K562 (cell line): ENCODE data around the gene VWA7. TPM values are rescaled to one million over a fixed set of nuclear protein-coding genes. Genes with fewer than 3 reads are reported as not detected.
A peak's percentile ranks its signal among the peaks of the same experiment; 100 is the strongest.

Source experiments
- CBX1 ChIP-seq: sonication (generic); IDR thresholded peaks from 2 replicates; pipeline ENCODE4 v1.6.1; 2016; ENCODE audit warnings: antibody characterized with exemption, low read depth, mild to moderate bottlenecking
- ELF1 ChIP-seq: fragments of 200-800 bp; sonication (Bioruptor generic); IDR thresholded peaks from 2 replicates; pipeline ENCODE4 v1.6.1; 2016; ENCODE audit warnings: missing genetic modification characterization, missing compliant biosample characterization
- ETV6 ChIP-seq, 3 experiments: fragments of 150-350 bp in 1 of 3; sonication (generic) in 1 of 3; formaldehyde crosslinking in 1 of 3; IDR thresholded peaks; 2 replicates each; pipeline versions ENCODE4 v1.6.1 to v1.8.0; 2014 to 2022; ENCODE audit warnings: borderline replicate concordance in 2 of 3, low read depth in 2 of 3, antibody characterized with exemption in 1 of 3, low read length in 1 of 3, mild to moderate bottlenecking in 1 of 3, missing genetic modification reagents in 1 of 3
- GATAD2B ChIP-seq: fragments of 450-650 bp; IDR thresholded peaks from 2 replicates; pipeline ENCODE4 v1.6.1; 2017; ENCODE audit warnings: mild to moderate bottlenecking, borderline replicate concordance
- IRF1 ChIP-seq: sonication (generic); formaldehyde crosslinking; IDR thresholded peaks from 2 replicates; pipeline ENCODE4 v1.8.0; 2022; ENCODE audit warnings: missing genetic modification reagents, mild to moderate bottlenecking, borderline replicate concordance
- KLF1 ChIP-seq: fragments of 450-650 bp; IDR thresholded peaks from 2 replicates; pipeline ENCODE4 v1.6.1; 2016; ENCODE audit warnings: missing genetic modification characterization, missing compliant biosample characterization
- LEF1 ChIP-seq: fragments of 450-650 bp; IDR thresholded peaks from 2 replicates; pipeline ENCODE4 v1.6.1; 2016; ENCODE audit warnings: mild to moderate bottlenecking
- RBFOX2 ChIP-seq: fragments of 200-400 bp; formaldehyde crosslinking; IDR thresholded peaks from 2 replicates; pipeline ENCODE4 v1.6.1; 2017; ENCODE audit warnings: low read depth, mild to moderate bottlenecking, low read length, moderate library complexity
- SFPQ ChIP-seq: fragments of 200-400 bp; formaldehyde crosslinking; IDR thresholded peaks from 2 replicates; pipeline ENCODE4 v1.6.1; 2017; ENCODE audit warnings: mild to moderate bottlenecking, low read depth, low read length, moderate library complexity
- TBL1XR1 ChIP-seq, 2 experiments: IDR thresholded peaks; 2 replicates each; pipeline ENCODE4 v1.6.1; 2012; ENCODE audit warnings: improper control_type of control experiment in 2 of 2, low read length in 2 of 2, mild to moderate bottlenecking in 1 of 2
- TCF3 ChIP-seq: sonication (generic); formaldehyde crosslinking; IDR thresholded peaks from 2 replicates; pipeline ENCODE4 v1.4.0; 2020; ENCODE audit warnings: mild to moderate bottlenecking, missing genetic modification reagents
- ZBTB26 ChIP-seq: fragments of 450-650 bp; formaldehyde crosslinking; IDR thresholded peaks from 2 replicates; pipeline ENCODE4 v1.4.0; 2022; ENCODE audit warnings: missing genetic modification characterization
- ZBTB43 ChIP-seq: sonication (generic); formaldehyde crosslinking; IDR thresholded peaks from 2 replicates; pipeline ENCODE4 v1.8.0; 2023; ENCODE audit warnings: mild to moderate bottlenecking, missing genetic modification reagents
- ZBTB7A ChIP-seq: IDR thresholded peaks from 2 replicates; pipeline ENCODE4 v1.6.1; 2011; ENCODE audit warnings: low read depth, mild to moderate bottlenecking, low read length, moderate library complexity, borderline replicate concordance; ENCODE audit not compliant: control insufficient read depth
- ZNF24 ChIP-seq: fragments of 450-650 bp; IDR thresholded peaks from 2 replicates; pipeline ENCODE4 v1.6.1; 2016
- ZNF3 ChIP-seq: fragments of 250-450 bp; sonication (Bioruptor Pico); IDR thresholded peaks from 2 replicates; pipeline ENCODE4 v1.5.0; 2021; ENCODE audit warnings: mild to moderate bottlenecking, moderate library complexity
- ZNF507 ChIP-seq: conservative IDR thresholded peaks from 2 replicates; pipeline ENCODE4 v1.6.1; 2017; ENCODE audit warnings: missing genetic modification characterization, missing compliant biosample characterization
- ZNF740 ChIP-seq, 3 experiments: fragments of 200-800 bp in 1 of 3; sonication (Bioruptor generic) in 1 of 3; sonication (generic) in 1 of 3; formaldehyde crosslinking in 1 of 3; IDR thresholded peaks; 2 replicates each; pipeline versions ENCODE4 v1.6.1 to v1.8.0; 2016 to 2022; ENCODE audit warnings: mild to moderate bottlenecking in 2 of 3, missing compliant biosample characterization in 2 of 3, missing genetic modification characterization in 2 of 3, missing genetic modification reagents in 1 of 3
- polyA plus RNA-seq, 8 experiments: library from polyadenylated mRNA; depleted of rRNA in 4 of 8; stranded (reverse) in 5 of 8; unstranded in 3 of 8; fragments of >200 nt; fragmentation: Nextera tagmentation in 2 of 8; fragmentation: Illumina TruSeq in 1 of 8; extraction: Ambion mirVana in 2 of 8; extraction: Trizol in 1 of 8; gene quantifications; 2 replicates each; pipeline versions ENCODE4 v1.2.1 to v1.2.3, GENCODE V29; 2011 to 2014; ENCODE audit warnings: inconsistent platforms in 1 of 8, missing spikeins in 1 of 8
- total RNA-seq, 7 experiments: library from RNA; depleted of rRNA in 6 of 7; stranded (reverse); fragments of >200 nt in 6 of 7; fragmentation: Illumina TruSeq in 2 of 7; extraction: Trizol in 2 of 7; gene quantifications; 2 replicates each; pipeline versions ENCODE4 v1.2.1 to v1.2.3, GENCODE V29; 2011 to 2021; ENCODE audit warnings: low replicate concordance in 1 of 7

VWA7 gene
- total and polyA plus RNA-seq, 9 of the 15 experiments (the other 6 are each of a cell fraction or from before 2014, with no cell fraction given) = 0.18 to 2.9 (median 0.95) TPM

- TF ChIP-seq ZBTB26 (CRISPR knock-in tag) (peak; percentile 43; the same call in 1 of the 2 replicates), KLF1 (tag) (peak; percentile 92), LEF1 (peak; percentile 99), ZNF507 (tag) (no peak), TCF3 (peak; percentile 72), TBL1XR1 (IDR thresholded peaks at IDR 0.05; ENCODE audit: low read length in 2 of 2) (peak; percentile 23 to 98; a peak in 3 of 4 replicates), CBX1 (peak; percentile 85; the same call in 1 of the 2 replicates), ZNF24 (0 out of 2 replicates have a peak, but pooled peaks have one; percentile 29), GATAD2B (no peak), RBFOX2 (peak; percentile 80), SFPQ (no peak), ELF1 (tag) (no peak), IRF1 (no peak), ZNF3 (no peak), ETV6 (IDR thresholded peaks at IDR 0.05; ENCODE audit: borderline replicate concordance in 1 of 2, low read depth in 2 of 2, low read length in 1 of 2) (peak; percentile 72 to 88; a peak in 2 of 4 replicates), ETV6 (CRISPR knock-in tag; IDR thresholded peaks at IDR 0.05; ENCODE audit: borderline replicate concordance) (peak; percentile 18; the same call in 1 of the 2 replicates), ZNF740 (CRISPR knock-in tag; IDR thresholded peaks at IDR 0.05) (peak; percentile 75), ZNF740 (tag; IDR thresholded peaks at IDR 0.05) (no peak), ZBTB7A (peak; percentile 99), ZBTB43 (CRISPR knock-in tag) (peak; percentile 66; the same call in 1 of the 2 replicates)
Measured at GRCh38 chr6:31776989-31777666, at the start of gene VWA7 (continued).
